Sigmoid colon (tissue), 7 donors: ENCODE data around the gene UBTD1. TPM values are rescaled to one million over a fixed set of nuclear protein-coding genes. Genes with fewer than 3 reads are reported as not detected.

ENCODE experiments used
- DNase-seq: peaks from one replicate; pipeline ENCODE4 v3.0.0-alpha.2; 2019
- H3K27ac ChIP-seq, 4 donors: fragments of 200-600 bp; sonication (generic); one replicate each; pipeline ENCODE4 v1.5.1; 2016 to 2019; ENCODE audit warnings: mild to moderate bottlenecking in 1 of 4
- H3K27me3 ChIP-seq, 3 donors: fragments of 200-600 bp; sonication (generic); one replicate each; pipeline ENCODE4 v1.5.1; 2019; ENCODE audit warnings: mild to moderate bottlenecking in 1 of 3
- H3K36me3 ChIP-seq, 4 donors: fragments of 200-600 bp; sonication (generic); one replicate each; pipeline ENCODE4 v1.5.1; 2016 to 2019
- H3K4me1 ChIP-seq, 4 donors: fragments of 200-600 bp; sonication (generic); one replicate each; pipeline ENCODE4 v1.5.1; 2017 to 2019
- H3K4me3 ChIP-seq, 4 donors: fragments of 200-600 bp; sonication (generic); one replicate each; pipeline ENCODE4 v1.5.1; 2017 to 2019; ENCODE audit warnings: mild to moderate bottlenecking in 2 of 4, moderate library complexity in 1 of 4
- H3K9me3 ChIP-seq, 4 donors: fragments of 200-600 bp in 3 of 4; sonication (generic) in 3 of 4; one replicate each; pipeline versions ENCODE4 v1.5.1 to v1.6.1; 2013 to 2019
- EP300 ChIP-seq, 4 donors: sonication (generic); formaldehyde crosslinking; IDR thresholded peaks; one replicate each; pipeline ENCODE4 v1.6.1; 2017; ENCODE audit warnings: antibody characterized with exemption in 4 of 4
- POLR2A ChIP-seq, 2 donors: fragments of 450-650 bp; IDR thresholded peaks; one replicate each; pipeline ENCODE4 v1.6.1; 2016; ENCODE audit warnings: antibody characterized with exemption in 2 of 2, mild to moderate bottlenecking in 2 of 2, moderate library complexity in 2 of 2
- POLR2AphosphoS5 ChIP-seq, 4 donors: sonication (generic); formaldehyde crosslinking; IDR thresholded peaks; one replicate each; pipeline ENCODE4 v1.6.1; 2017; ENCODE audit warnings: antibody characterized with exemption in 4 of 4
- WGBS, 2 donors: extraction: QIAGEN DNeasy Blood & Tissue Kit; methylation state at CpG; one replicate each; pipeline ENCODE4 v1.1.7; 2013; 5-methylcytosine and 5-hydroxymethylcytosine counted together
- intact Hi-C: fragments of 100-400 bp; cut with DNase I; formaldehyde crosslinking; loops from one replicate; pipeline ENCODE4 v1.15.1; 2023
- polyA plus RNA-seq, 3 donors: library from polyadenylated mRNA; stranded (reverse); fragments of 200-250 nt; gene quantifications; one replicate each; pipeline ENCODE4 v1.2.3, GENCODE V29; 2013
- total RNA-seq, 4 donors: library from RNA; depleted of rRNA; stranded (reverse); fragments of >200 nt; gene quantifications; one replicate each; pipeline ENCODE4 v1.1.0, GENCODE V29; 2016
- TF ChIP-seq, protein P1 (sequence below), 4 experiments: fragments of 450-650 bp in 3 of 4; fragments of 200-600 bp in 1 of 4; IDR thresholded peaks; one replicate each; pipeline ENCODE4 v1.5.1; 2016 to 2019; ENCODE audit warnings: antibody characterized with exemption in 4 of 4, mild to moderate bottlenecking in 3 of 4, moderate library complexity in 2 of 4
- donor health status: healthy with polysubstance abuse.
- donor health status: Bipolar disorder and iron deficiency.
- donor health status: healthy.

UBTD1 gene
- total and polyA plus RNA-seq, 7 donors = 2.3 to 7.9 (median 5.9) TPM

DNA sequence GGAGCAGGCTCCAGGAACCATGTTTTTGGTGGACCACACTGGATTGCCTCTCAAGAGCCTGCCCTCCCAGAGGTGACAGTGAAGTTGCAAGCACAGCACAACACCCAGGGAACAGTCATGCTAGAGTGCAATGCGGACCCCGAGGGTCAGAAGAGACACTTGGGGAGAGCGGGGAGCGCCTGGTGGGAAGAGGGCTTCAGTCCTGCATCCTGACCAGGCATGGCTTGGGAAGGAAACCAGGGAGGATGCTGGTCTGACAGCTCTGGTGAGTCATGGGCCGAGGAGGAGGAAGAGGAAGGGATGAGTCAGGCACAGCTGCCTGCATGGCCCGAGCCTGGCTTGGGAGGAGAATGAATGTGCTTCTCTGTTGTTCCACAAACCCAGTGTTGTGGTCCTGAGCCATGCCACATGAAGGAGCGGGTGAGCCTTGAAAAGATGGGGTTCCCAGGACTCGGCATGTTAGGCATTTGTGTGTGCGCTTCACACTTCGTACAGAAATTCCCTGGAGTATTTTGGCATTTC lies 44.4 kb downstream of the UBTD1 start:
- DNase-seq = peak; percentile 93
- no peak overlapping the region for H3K4me3 ChIP-seq
- TF ChIP-seq POLR2A (IDR thresholded peaks at IDR 0.05) (no peak), EP300 (IDR thresholded peaks at IDR 0.05) (no peak), POLR2AphosphoS5 (IDR thresholded peaks at IDR 0.05) (peak; percentile 39 to 82 (median 59))
- 53 to 71% methylated on average over 10 of the region's 10 CpGs for WGBS, 2 donors
- H3K9me3 ChIP-seq = no peaks in the 10 kb centered on the region
- H3K36me3 ChIP-seq = no peaks in the 10 kb centered on the region
- intact Hi-C loops = no loop called here
- no peaks in the 10 kb centered on the region for H3K27me3 ChIP-seq
- H3K4me1 ChIP-seq = peaks cover 0 to 37% (median 32%) of the 10 kb centered on the region in 4 donors
- H3K27ac ChIP-seq = peak overlapping the region; percentile 77 to 88 (median 81)

DNA sequence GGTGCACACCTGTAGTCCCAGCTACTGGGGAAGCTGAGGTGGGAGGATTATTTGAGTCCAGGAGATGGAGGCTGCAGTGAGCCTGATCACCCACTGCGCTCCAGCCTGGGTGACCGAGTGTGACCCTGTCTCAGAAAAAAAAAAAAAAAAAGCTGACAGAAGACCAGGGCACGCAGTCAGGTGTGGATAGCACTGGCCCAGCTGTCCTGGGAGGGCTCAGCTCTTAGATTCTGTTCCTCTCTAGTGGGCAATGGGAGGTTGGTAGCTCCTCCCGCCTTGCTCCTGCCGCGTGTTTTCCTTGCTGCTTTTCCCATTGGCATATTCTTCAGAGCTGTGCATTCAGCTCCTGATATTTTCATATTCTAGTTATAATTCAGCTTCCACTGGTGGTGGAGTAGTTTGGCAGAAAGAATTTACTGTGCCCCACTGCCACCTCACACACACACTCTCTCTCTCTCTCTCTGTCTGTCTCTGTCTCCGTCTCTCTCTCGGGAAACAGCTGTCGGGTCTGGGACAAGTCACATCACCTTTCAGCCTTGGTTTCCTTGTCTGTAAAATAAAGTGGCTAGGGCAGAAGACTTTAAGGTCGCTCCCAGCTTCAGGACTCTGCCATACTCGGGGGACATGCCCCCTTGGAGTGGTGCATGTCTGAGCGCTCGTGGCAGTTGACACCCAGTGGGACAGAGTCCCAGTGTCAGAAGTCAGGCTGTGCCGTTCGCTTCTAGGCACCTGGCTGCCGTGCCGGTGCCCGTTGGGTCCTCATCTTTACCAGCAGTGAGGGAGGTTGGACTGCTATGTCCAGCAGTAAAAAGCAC lies 47.9 kb downstream of the UBTD1 start:
- intact Hi-C loops = no loop called here
- H3K4me3 ChIP-seq = no peak overlapping the region
- 86 to 90% methylated on average over 18 of the region's 18 CpGs for WGBS, 2 donors
- no peak overlapping the region for H3K27ac ChIP-seq
- H3K4me1 ChIP-seq = peaks cover 0 to 40% (median 29%) of the 10 kb centered on the region in 4 donors
- H3K27me3 ChIP-seq = no peaks in the 10 kb centered on the region
- TF ChIP-seq, protein P1, sequence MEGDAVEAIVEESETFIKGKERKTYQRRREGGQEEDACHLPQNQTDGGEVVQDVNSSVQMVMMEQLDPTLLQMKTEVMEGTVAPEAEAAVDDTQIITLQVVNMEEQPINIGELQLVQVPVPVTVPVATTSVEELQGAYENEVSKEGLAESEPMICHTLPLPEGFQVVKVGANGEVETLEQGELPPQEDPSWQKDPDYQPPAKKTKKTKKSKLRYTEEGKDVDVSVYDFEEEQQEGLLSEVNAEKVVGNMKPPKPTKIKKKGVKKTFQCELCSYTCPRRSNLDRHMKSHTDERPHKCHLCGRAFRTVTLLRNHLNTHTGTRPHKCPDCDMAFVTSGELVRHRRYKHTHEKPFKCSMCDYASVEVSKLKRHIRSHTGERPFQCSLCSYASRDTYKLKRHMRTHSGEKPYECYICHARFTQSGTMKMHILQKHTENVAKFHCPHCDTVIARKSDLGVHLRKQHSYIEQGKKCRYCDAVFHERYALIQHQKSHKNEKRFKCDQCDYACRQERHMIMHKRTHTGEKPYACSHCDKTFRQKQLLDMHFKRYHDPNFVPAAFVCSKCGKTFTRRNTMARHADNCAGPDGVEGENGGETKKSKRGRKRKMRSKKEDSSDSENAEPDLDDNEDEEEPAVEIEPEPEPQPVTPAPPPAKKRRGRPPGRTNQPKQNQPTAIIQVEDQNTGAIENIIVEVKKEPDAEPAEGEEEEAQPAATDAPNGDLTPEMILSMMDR (IDR thresholded peaks at IDR 0.05) = no peak
- TF ChIP-seq POLR2A (IDR thresholded peaks at IDR 0.05) (no peak), POLR2AphosphoS5 (IDR thresholded peaks at IDR 0.05) (no peak), EP300 (IDR thresholded peaks at IDR 0.05) (no peak)
- no peaks in the 10 kb centered on the region for H3K9me3 ChIP-seq
- no peak for DNase-seq
- no peaks in the 10 kb centered on the region for H3K36me3 ChIP-seq

DNA sequence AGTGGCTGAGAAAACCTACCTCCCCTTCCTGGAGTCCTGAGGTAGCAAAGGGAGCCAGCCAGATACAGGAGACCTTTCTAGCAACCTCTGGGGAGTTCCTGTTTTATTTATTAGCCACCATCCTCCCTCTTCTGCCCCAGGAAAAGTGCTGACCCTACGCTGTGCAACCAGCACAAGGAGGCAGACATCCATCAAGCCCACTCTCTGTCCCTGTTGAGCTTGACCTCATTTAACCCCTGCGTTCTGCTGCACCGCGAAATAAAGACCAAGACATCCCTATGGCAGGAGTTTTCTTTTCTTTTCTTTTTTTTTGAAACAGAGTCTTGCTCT lies 48.5 kb downstream of the UBTD1 start:
- H3K9me3 ChIP-seq = no peaks in the 10 kb centered on the region
- no peak overlapping the region for H3K27ac ChIP-seq
- DNase-seq = no peak
- H3K4me3 ChIP-seq = no peak overlapping the region
- intact Hi-C loops = no loop called here
- H3K36me3 ChIP-seq = no peaks in the 10 kb centered on the region
- TF ChIP-seq, protein P1 (IDR thresholded peaks at IDR 0.05) = no peak
- TF ChIP-seq POLR2A (IDR thresholded peaks at IDR 0.05) (no peak), EP300 (IDR thresholded peaks at IDR 0.05) (no peak), POLR2AphosphoS5 (IDR thresholded peaks at IDR 0.05) (no peak)
- peaks cover 0 to 35% (median 24%) of the 10 kb centered on the region in 4 donors for H3K4me1 ChIP-seq
- H3K27me3 ChIP-seq = no peaks in the 10 kb centered on the region
- WGBS, 2 donors = 79 to 87% methylated on average over 4 of the region's 4 CpGs

DNA sequence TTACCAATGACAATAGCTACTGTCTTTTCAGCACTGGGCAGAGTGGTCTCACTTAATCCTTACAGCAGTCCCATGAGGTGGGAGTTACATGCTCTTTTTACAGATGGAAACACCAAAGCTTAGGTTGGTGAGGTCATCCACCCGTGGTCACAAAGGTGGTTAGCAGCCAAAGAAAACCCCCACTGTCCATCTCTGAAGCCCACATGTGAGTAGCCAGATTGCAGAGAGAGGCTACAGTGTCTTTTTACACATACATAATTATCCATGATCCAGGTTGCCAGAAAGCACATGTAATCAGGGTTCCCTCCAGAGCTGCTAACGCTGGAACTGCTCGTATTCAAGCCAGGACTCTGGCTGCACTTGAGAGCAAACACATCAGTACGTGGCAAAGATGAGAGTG lies 49.2 kb downstream of the UBTD1 start:
- no peaks in the 10 kb centered on the region for H3K36me3 ChIP-seq
- WGBS, 2 donors = 73 to 78% methylated on average over 4 of the region's 4 CpGs
- H3K4me1 ChIP-seq = peaks cover 0 to 28% (median 17%) of the 10 kb centered on the region in 4 donors
- no peaks in the 10 kb centered on the region for H3K9me3 ChIP-seq
- no peak overlapping the region for H3K27ac ChIP-seq
- H3K4me3 ChIP-seq = no peak overlapping the region
- intact Hi-C loops = no loop called here
- DNase-seq = no peak
- no peak for TF ChIP-seq POLR2AphosphoS5 (IDR thresholded peaks at IDR 0.05)
- TF ChIP-seq, protein P1 (IDR thresholded peaks at IDR 0.05) = no peak
- TF ChIP-seq POLR2A (IDR thresholded peaks at IDR 0.05) = no peak
- no peak for TF ChIP-seq EP300 (IDR thresholded peaks at IDR 0.05)
- H3K27me3 ChIP-seq = no peaks in the 10 kb centered on the region

DNA sequence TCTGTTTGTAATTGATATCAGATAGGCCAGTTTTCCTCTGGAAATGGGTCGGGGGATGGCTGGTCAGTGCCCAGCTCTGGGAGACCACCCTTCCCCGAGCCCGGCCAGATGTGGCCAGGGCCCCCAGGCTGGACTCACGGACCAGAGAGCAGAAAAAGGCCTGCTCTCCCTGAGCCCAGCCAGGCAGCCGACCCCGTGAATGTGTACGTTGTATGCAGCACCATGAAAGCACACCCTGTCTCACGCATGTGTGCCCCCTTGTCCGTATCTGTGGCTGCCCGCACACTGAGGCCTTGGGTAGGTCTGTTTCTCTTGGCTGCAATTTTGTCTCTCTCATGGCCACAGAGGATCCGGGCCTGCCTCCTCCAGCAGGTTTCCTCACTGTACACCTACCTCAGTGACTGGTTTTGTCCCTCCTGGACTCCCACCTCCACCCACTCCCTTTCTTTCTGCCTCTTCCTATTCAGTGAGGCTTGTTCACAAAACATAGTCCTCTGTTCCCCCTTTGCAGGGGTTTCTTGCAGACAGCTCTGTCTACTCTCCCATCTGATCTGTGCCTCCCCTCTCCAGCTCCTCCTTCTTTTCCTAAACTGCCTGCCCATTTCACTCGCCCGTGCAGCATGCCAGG lies 50.2 kb downstream of the UBTD1 start:
- intact Hi-C loops = no loop called here
- Histone ChIP-seq H3K27me3 (no peaks in the 10 kb centered on the region), H3K4me1 (peaks cover 0 to 26% (median 15%) of the 10 kb centered on the region in 4 donors), H3K4me3 (no peak overlapping the region), H3K9me3 (no peaks in the 10 kb centered on the region), H3K36me3 (no peaks in the 10 kb centered on the region), H3K27ac (peak overlapping the region in 2 of 4 donors; percentile 52 to 60)
- DNase-seq = no peak
- WGBS, 2 donors = 90 to 91% methylated on average over 13 of the region's 13 CpGs
- TF ChIP-seq EP300 (IDR thresholded peaks at IDR 0.05) (no peak), POLR2A (IDR thresholded peaks at IDR 0.05) (no peak), POLR2AphosphoS5 (IDR thresholded peaks at IDR 0.05) (no peak)
- TF ChIP-seq, protein P1 (IDR thresholded peaks at IDR 0.05) = no peak
